Measurements from ENCODE around the gene PPP1R15B. TPM values are rescaled to one million over a fixed set of nuclear protein-coding genes. Genes with fewer than 3 reads are reported as not detected.

The PPP1R15B gene
- 10 to 100 TPM; 15.8 to 29.8 (median 25.9) TPM for total RNA-seq
- polyA plus RNA-seq, result 10 to 100 TPM in 1 of 2 donors, 1 to 10 TPM in 1; 8.1 to 27.9 TPM
- long read RNA-seq, donor 1, full-length matches to known transcripts, result 8 of 15 reads
- long read RNA-seq, donor 1, partial matches to known transcripts, result 0 of 15 reads
- long read RNA-seq, donor 1, other reads (novel, unspliced or antisense), result 7 of 15 reads
- long read RNA-seq, donor 2, full-length matches to known transcripts, result 38 of 50 reads
- long read RNA-seq, donor 2, partial matches to known transcripts, result 0 of 50 reads
- long read RNA-seq, donor 2, other reads (novel, unspliced or antisense), result 12 of 50 reads
- long read RNA-seq, donor 3, full-length matches to known transcripts, result 13 of 18 reads
- long read RNA-seq, donor 3, partial matches to known transcripts, result 0 of 18 reads
- long read RNA-seq, donor 3, other reads (novel, unspliced or antisense), result 5 of 18 reads

DNA sequence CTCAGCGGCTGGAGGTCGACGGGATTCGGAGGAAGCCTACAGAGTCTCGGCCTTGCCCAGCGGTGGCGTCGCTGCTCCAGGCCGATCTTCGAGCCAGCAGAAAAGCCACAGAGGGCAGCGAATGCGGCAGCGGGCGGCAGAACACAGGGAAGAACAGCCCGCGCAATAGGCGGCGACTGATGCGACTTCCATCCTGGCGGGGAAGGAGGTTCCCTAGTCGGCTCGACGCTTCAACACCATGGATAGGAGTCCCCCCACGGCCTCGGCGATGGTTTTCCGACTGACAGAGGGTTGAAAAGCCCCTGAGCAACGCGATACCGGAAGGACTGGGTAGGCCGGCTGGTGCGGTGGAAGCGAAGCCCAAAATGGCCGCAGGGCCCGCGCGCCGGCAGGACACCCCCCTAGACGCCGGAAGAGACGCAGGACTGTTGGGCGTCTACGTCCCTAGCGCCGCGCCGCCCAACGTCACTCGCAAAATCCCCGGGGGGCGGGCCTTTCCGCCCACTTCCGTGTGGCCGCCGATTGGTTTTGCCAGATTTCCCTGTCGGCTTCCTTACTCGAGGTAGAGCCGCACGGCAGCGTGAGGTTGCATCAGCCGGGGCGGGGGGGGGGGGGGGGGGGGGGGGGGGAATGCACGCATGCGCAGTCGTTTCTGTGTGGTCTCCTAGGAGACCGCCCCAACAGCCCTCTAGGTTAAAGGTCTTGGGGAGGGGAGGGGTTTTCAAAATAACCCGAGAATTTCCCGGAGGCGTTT, at the start of gene PPP1R15B:
PPP1R15B (minus strand) TSS at position 367 of the 754 bp plus-strand sequence. CDS start 406 bp downstream, outside the sequence.
- Histone ChIP-seq H3K9me3 (no peaks in the 10 kb centered on the region), H3K27ac (peak within 1 kb of the TSS; percentile 92 to 100 (median 99)), H3K4me3 (peak within 1 kb of the TSS; percentile 69 to 98 (median 92)), H3K36me3 (peaks cover 0 to 11% (median 0%) of the 10 kb centered on the region in 9 donors), H3K27me3 (no peaks in the 10 kb centered on the region), H3K4me1 (peaks cover 0 to 40% (median 9%) of the 10 kb centered on the region in 12 donors)
- intact Hi-C loops (cut with DNase I), result no loop called here
- 0 to 1% (median 0%) methylated on average over 39 to 68 of the region's 69 CpGs for WGBS, 4 donors
- peak; percentile 98 for DNase-seq
- peak; percentile 92 to 96 (median 94) for ATAC-seq
- TF ChIP-seq POLR2A (IDR thresholded peaks at IDR 0.05), result peak; percentile 80 to 95
- TF ChIP-seq, protein P1, sequence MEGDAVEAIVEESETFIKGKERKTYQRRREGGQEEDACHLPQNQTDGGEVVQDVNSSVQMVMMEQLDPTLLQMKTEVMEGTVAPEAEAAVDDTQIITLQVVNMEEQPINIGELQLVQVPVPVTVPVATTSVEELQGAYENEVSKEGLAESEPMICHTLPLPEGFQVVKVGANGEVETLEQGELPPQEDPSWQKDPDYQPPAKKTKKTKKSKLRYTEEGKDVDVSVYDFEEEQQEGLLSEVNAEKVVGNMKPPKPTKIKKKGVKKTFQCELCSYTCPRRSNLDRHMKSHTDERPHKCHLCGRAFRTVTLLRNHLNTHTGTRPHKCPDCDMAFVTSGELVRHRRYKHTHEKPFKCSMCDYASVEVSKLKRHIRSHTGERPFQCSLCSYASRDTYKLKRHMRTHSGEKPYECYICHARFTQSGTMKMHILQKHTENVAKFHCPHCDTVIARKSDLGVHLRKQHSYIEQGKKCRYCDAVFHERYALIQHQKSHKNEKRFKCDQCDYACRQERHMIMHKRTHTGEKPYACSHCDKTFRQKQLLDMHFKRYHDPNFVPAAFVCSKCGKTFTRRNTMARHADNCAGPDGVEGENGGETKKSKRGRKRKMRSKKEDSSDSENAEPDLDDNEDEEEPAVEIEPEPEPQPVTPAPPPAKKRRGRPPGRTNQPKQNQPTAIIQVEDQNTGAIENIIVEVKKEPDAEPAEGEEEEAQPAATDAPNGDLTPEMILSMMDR (IDR thresholded peaks at IDR 0.05), result no peak

DNA sequence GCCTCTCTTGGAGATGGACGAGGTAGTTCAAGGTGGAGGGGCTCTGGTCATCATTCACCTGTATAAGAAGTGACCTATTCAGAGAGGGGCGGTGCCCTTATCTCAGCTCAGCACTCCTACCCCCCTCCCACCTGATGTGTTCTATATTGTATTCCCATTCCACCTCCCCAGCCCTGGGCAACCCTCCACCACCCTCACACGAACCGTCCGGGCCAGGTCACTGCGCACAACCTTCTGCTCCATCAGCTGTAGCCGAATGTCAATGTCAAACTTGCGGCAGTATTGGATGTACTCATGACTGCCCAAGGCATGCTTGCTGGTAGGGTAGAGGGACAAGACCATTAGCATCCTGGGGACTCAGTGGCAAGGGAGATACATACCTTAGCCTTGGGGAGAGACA, 48.7 kb upstream of the PPP1R15B start:
- no peaks in the 10 kb centered on the region for H3K27me3 ChIP-seq
- H3K27ac ChIP-seq, result peak overlapping the region; percentile 52 to 99 (median 82)
- H3K36me3 ChIP-seq, result peaks cover 0 to 79% (median 54%) of the 10 kb centered on the region in 9 donors
- peaks cover 10 to 91% (median 57%) of the 10 kb centered on the region in 12 donors for H3K4me1 ChIP-seq
- TF ChIP-seq, protein P1 (IDR thresholded peaks at IDR 0.05), result no peak
- TF ChIP-seq POLR2A (IDR thresholded peaks at IDR 0.05), result no peak
- no peak overlapping the region for H3K4me3 ChIP-seq
- no peaks in the 10 kb centered on the region for H3K9me3 ChIP-seq
- intact Hi-C loops (cut with DNase I), result no loop called here
- 95 to 96% (median 96%) methylated on average over 8 of the region's 8 CpGs for WGBS, 4 donors
- DNase-seq, result no peak
- ATAC-seq, result no peak

DNA sequence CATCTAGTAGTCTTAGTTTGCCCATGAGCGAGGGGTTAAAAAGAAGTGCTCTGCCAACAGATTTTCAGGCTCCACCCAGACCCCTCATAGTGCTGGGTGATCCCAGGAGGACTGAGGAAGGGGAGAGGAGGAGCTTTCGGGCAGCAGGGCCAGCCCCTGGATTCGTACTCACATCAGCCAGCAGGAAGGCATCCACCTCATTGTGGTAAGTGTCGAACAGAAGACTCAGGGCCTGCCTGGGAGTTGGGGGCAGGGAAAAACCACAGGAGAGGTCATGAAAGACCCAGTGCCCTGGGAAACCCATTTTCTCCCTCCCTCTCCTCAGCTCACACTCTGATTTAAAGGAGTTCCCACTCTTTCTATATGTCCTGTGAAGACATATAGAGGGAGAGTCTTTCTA, 48.1 kb upstream of the PPP1R15B start:
- Histone ChIP-seq H3K4me1 (peaks cover 8 to 91% (median 54%) of the 10 kb centered on the region in 12 donors), H3K36me3 (peaks cover 0 to 85% (median 54%) of the 10 kb centered on the region in 9 donors)

More for the DNA sequence above, 48.1 kb upstream of the PPP1R15B start:
- WGBS, 4 donors, result 73 to 86% (median 78%) methylated on average over 4 of the region's 4 CpGs
- H3K27me3 ChIP-seq, result no peaks in the 10 kb centered on the region
- H3K27ac ChIP-seq, result peak overlapping the region in 7 of 12 donors; percentile 3 to 99 (median 87)
- ATAC-seq, result no peak
- intact Hi-C loops (cut with DNase I), result no loop called here
- H3K9me3 ChIP-seq, result no peaks in the 10 kb centered on the region
- no peak for TF ChIP-seq POLR2A (IDR thresholded peaks at IDR 0.05)
- TF ChIP-seq, protein P1 (IDR thresholded peaks at IDR 0.05), result no peak
- DNase-seq, result no peak
- no peak overlapping the region for H3K4me3 ChIP-seq

Data from heart left ventricle (tissue), 16 donors.